ENCODE data around the gene ZNF646. TPM values are rescaled to one million over a fixed set of nuclear protein-coding genes. Genes with fewer than 3 reads are reported as not detected.
"Not testable (repeated sequence)": the region's sequence is repeated elsewhere in the genome, so short reads cannot be mapped to it uniquely, and the experiment has no call there.

Gene ZNF646
- total RNA-seq, 1 experiment from 2014 or later, result 28.8 TPM

GRCh38 chr16:31099860-31100638 is 25.8 kb downstream of the ZNF646 start:
- Histone ChIP-seq H3K27me3 (ENCODE audit: control insufficient read depth, insufficient read depth, low read length) (no peaks in the 10 kb centered on the region), H3K36me3 (replicated peaks; ENCODE audit: control insufficient read depth, insufficient read depth, low read length) (no peaks in the 10 kb centered on the region), H3K4me3 (ENCODE audit: insufficient read depth, low read depth, low read length) (no peak overlapping the region)
- no peak for DNase-seq

- DNase-seq; H3K27me3 ChIP-seq (ENCODE audit: control insufficient read depth, insufficient read depth, low read length); H3K36me3 ChIP-seq (replicated peaks; ENCODE audit: control insufficient read depth, insufficient read depth, low read length); H3K4me3 ChIP-seq (ENCODE audit: insufficient read depth, low read depth, low read length): not testable (repeated sequence)
These were observed 26.8 kb downstream of the ZNF646 start for GRCh38 chr16:31100876-31101641.

DNA sequence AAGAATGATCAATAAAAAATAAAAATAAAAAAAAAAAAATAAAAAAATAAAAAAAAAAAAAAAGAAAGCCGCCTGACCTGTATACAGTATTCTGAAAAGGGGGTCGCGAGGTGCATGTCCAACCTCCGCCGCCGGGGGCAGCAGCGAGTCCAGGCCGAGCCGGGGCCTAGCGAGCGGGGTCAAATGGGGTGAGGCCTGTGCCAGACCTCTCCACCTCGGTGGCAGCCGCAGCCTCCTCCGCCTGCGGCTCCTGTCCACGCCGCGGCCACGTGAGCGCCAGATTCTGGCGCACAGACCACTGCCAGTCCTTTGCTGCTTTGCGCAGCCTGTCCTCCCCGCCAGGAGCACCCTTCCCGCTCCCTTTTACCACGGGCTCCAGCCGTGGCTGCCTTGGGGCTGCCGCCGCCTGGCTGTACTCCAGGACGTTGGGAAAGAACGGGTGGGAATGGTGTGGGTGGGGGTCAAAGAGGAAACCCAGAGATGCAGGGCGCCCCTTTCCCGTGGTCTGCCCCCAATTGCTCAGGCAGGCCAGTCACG is 31.5 kb downstream of the ZNF646 start:
- Histone ChIP-seq H3K4me3 (ENCODE audit: insufficient read depth, low read depth, low read length) (no peak overlapping the region), H3K36me3 (replicated peaks; ENCODE audit: control insufficient read depth, insufficient read depth, low read length) (peaks cover 6% of the 10 kb centered on the region)
- DNase-seq, result peak; percentile 97

DNA sequence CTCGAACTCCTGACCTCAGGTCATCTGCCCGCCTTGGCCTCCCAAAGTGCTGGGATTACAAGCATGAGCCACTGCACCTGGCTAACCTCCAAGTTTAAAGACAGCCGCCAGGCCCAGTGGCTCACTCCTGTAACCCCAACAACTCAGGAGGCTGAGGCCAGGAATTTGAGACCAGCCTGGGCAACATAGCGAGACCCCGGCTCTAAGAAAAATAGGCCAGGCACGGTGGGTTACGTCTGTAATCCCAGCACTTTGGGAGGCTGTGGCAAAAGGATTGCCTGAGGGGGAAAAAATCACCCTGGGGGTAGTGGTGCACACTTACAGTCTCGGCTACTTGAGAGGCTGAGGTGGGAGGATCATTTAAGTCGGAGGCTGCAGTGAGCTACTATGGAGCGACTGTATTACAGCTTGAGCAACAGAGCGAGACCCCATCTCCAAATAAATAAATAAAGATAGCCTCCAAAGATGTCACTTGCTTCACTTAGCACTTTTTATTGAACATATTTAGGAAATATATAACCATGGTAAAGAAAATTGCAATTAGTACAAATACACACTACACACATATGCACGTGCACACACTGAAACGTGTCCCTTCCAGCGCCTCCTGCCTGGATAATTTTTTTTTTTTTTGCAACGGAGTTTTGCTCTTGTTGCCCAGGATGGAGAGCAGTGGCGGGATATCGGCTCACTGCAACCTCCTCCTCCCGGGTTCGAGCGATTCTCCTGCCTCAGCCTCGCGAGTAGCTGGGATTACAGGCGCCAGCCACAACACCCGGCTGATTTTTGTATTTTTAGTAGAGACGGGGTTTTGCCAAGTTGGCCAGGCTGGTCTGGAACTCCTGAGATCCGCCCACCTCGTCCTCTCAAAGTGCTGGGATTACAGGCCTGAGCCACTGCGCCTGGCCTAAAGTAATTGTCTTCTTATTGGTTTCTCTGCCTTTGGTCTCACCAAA is 32.6 kb downstream of the ZNF646 start:
- no peak for DNase-seq
- Histone ChIP-seq H3K36me3 (replicated peaks; ENCODE audit: control insufficient read depth, insufficient read depth, low read length) (peaks cover 10% of the 10 kb centered on the region), H3K27me3 (ENCODE audit: control insufficient read depth, insufficient read depth, low read length) (no peaks in the 10 kb centered on the region; the same call in 1 of the 2 replicates), H3K4me3 (ENCODE audit: insufficient read depth, low read depth, low read length) (no peak overlapping the region)

More for the DNA sequence above, 31.5 kb downstream of the ZNF646 start:
- H3K27me3 ChIP-seq (ENCODE audit: control insufficient read depth, insufficient read depth, low read length), result no peaks in the 10 kb centered on the region; the same call in 1 of the 2 replicates

DNA sequence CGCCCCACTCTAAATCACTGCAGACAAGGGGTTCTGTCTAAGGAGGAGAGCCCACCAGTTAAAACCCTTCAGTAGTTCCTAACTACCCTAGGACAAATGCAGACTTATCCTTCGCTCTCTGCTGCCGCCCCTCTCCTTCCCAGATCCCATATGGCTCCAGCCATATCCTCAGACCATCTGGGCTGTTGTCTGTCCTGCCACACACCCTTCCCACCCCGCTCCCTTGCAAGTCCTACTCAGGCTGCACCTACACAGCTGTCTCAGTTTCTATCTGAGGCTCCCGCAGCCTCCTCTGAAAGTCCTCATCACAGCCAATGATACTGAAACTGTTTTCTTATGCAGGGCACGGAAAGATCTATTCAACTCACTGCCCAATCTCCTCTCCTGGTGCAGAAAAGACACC is 33.2 kb downstream of the ZNF646 start:
- H3K27me3 ChIP-seq (ENCODE audit: control insufficient read depth, insufficient read depth, low read length), result no peaks in the 10 kb centered on the region; the same call in 1 of the 2 replicates
- H3K4me3 ChIP-seq (ENCODE audit: insufficient read depth, low read depth, low read length), result no peak overlapping the region
- DNase-seq, result peak; percentile 29
- H3K36me3 ChIP-seq (replicated peaks; ENCODE audit: control insufficient read depth, insufficient read depth, low read length), result peaks cover 12% of the 10 kb centered on the region

DNA sequence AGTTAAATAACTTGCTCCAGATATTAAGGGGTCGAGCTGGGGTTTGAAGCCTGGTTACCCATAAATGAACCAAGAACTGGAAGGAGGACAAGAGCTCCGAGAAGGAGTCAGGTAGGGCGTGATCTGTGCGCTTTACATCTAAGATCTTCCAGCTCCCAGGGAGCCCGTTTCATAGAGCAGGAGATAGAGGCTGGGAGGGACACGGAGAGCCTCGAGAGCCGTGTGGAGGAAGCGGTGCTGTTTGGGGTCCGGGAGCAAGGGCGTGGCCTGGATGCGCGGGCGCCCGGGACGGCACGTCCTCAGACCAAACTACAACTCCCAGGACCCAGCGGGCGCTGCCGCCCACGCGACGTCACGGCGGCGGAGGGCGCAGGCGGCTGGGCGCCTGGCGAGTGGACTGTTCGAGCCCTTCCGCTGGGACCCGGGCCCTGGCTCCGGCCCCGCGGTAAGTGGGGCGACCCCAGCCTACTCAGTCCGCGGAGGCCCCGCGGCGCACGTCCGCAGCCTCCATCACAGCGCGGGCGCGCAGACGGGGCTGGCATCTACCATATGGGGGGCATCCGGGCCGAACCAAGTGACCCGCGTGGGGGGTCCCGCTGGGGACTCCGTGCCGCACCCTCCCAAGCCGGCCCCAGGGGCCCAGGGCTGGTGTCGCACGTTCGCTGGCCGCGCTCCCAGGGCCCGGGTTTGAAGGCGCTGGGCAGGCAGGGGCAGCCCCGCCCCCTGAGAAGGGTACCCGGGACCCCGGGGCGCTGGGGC is 34.0 kb downstream of the ZNF646 start, which contains the start of gene BCKDK:
Gene BCKDK (plus strand): TSS at position 352 of the 759 bp plus-strand sequence. CDS start 838 bp downstream, outside the sequence.
- Histone ChIP-seq H3K4me3 (ENCODE audit: insufficient read depth, low read depth, low read length) (peak within 1 kb of the TSS; percentile 90), H3K36me3 (replicated peaks; ENCODE audit: control insufficient read depth, insufficient read depth, low read length) (peaks cover 12% of the 10 kb centered on the region)
- peak; percentile 94 for DNase-seq

DNA sequence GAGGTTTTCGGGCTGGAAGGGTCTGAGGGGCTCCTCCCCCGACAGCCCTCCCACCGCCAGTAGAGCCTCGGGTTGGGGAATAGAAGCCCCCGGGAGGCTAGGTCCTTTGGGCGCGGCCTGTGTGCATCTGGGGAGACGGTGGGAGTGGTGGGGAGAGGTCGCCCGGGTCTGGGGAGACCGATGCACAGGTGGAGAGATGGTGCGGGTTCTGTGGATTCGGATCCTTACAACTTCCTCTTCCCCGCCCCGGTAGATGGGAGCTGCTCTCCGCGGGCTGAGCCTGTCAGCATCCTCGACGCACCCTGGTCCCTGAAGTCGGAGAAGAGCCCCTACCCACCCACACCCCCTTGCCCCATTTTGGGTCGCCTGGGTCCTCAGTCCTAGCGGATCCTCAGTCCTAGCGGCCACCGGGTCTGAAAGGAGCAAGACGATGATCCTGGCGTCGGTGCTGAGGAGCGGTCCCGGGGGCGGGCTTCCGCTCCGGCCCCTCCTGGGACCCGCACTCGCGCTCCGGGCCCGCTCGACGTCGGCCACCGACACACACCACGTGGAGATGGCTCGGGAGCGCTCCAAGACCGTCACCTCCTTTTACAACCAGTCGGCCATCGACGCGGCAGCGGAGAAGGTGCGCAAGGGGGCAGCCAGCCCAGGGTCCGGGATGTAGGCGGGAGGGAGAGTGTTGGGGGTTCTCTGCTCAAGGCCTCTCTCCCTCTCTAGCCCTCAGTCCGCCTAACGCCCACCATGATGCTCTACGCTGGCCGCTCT is 34.8 kb downstream of the ZNF646 start:
- Histone ChIP-seq H3K36me3 (replicated peaks; ENCODE audit: control insufficient read depth, insufficient read depth, low read length) (peaks cover 12% of the 10 kb centered on the region), H3K27me3 (ENCODE audit: control insufficient read depth, insufficient read depth, low read length) (no peaks in the 10 kb centered on the region; the same call in 1 of the 2 replicates), H3K4me3 (ENCODE audit: insufficient read depth, low read depth, low read length) (peak overlapping the region; percentile 90)
- DNase-seq, result no peak

More for the DNA sequence above, 34.0 kb downstream of the ZNF646 start, which contains the start of gene BCKDK:
- H3K27me3 ChIP-seq (ENCODE audit: control insufficient read depth, insufficient read depth, low read length), result no peaks in the 10 kb centered on the region; the same call in 1 of the 2 replicates

DNA sequence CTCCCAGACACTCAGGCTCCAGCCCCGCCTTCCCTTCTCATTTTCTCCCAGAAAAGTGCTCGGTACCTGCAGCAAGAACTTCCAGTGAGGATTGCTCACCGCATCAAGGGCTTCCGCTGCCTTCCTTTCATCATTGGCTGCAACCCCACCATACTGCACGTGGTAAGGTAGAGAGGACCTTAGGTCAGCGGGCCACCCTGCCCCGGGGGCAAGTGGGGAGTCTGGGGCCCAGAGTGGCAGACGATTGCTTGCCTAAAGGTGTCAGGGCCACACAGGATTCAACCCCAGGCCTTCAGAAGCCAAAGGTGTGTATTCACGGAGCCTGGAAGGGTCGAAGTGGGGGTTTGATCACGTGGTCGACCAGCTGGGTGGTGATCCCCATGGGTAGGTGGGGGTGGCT is 35.4 kb downstream of the ZNF646 start:
- no peak for DNase-seq
- H3K36me3 ChIP-seq (replicated peaks; ENCODE audit: control insufficient read depth, insufficient read depth, low read length), result peaks cover 12% of the 10 kb centered on the region
- no peaks in the 10 kb centered on the region; the same call in 1 of the 2 replicates for H3K27me3 ChIP-seq (ENCODE audit: control insufficient read depth, insufficient read depth, low read length)
- no peak overlapping the region for H3K4me3 ChIP-seq (ENCODE audit: insufficient read depth, low read depth, low read length)

GRCh38 chr16:31110106-31111034 is 36.1 kb downstream of the ZNF646 start:
- H3K4me3 ChIP-seq (ENCODE audit: insufficient read depth, low read depth, low read length), result no peak overlapping the region
- peak; percentile 16 for DNase-seq
- peaks cover 12% of the 10 kb centered on the region for H3K36me3 ChIP-seq (replicated peaks; ENCODE audit: control insufficient read depth, insufficient read depth, low read length)

GRCh38 chr16:31111881-31112466 is 37.8 kb downstream of the ZNF646 start:
- Histone ChIP-seq H3K4me3 (ENCODE audit: insufficient read depth, low read depth, low read length) (no peak overlapping the region), H3K27me3 (ENCODE audit: control insufficient read depth, insufficient read depth, low read length) (no peaks in the 10 kb centered on the region; the same call in 1 of the 2 replicates), H3K36me3 (replicated peaks; ENCODE audit: control insufficient read depth, insufficient read depth, low read length) (peaks cover 12% of the 10 kb centered on the region)
- peak; percentile 33 for DNase-seq

More at GRCh38 chr16:31110106-31111034, 36.1 kb downstream of the ZNF646 start:
- H3K27me3 ChIP-seq (ENCODE audit: control insufficient read depth, insufficient read depth, low read length), result no peaks in the 10 kb centered on the region; the same call in 1 of the 2 replicates

DNA sequence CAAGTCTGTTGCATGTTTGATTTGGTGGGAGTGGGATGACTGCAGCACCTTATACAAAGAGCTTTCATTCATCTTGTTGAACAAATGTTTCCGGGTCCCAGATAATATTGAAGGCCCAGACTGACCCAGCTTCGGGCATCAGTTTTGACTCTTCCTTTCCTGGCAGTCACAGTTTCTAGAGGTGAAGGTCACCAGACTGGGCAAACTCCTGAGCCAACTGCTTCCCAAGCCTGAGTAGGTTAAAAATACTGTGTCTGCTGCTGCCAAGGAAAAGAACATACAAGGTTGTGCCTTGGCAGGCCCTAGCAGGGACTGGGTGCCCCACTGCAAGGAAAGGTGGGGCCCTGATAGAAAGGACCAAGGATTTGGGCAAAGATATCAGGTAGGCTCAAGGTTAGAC is 38.5 kb downstream of the ZNF646 start:
- H3K4me3 ChIP-seq (ENCODE audit: insufficient read depth, low read depth, low read length), result no peak overlapping the region

More for the DNA sequence above, 38.5 kb downstream of the ZNF646 start:
- DNase-seq, result no peak
- Histone ChIP-seq H3K36me3 (replicated peaks; ENCODE audit: control insufficient read depth, insufficient read depth, low read length) (peaks cover 12% of the 10 kb centered on the region), H3K27me3 (ENCODE audit: control insufficient read depth, insufficient read depth, low read length) (no peaks in the 10 kb centered on the region; the same call in 1 of the 2 replicates)

Data from H7 (cell line).